Activated CD8-positive, alpha-beta memory T cell treated with anti-CD3 and anti-CD28 coated beads, Interleukin-2, amount 50 U/mL, for 24 hours (primary cell): Measurements from ENCODE around the gene LPIN2.

ENCODE experiments used
- DNase-seq: peaks from one replicate; pipeline ENCODE4 v3.0.0-alpha.2; 2020; ENCODE audit errors: extremely low read depth

Gene LPIN2

GRCh38 chr18:2981212-2981728 lies 31.7 kb downstream of the LPIN2 start:
- no peak for DNase-seq

- DNase-seq: no peak
Observed at GRCh38 chr18:2979871-2980790, 32.8 kb downstream of the LPIN2 start.

- no peak for DNase-seq
Observed at GRCh38 chr18:2979129-2979528, 33.8 kb downstream of the LPIN2 start.

- no peak for DNase-seq
Observed at GRCh38 chr18:2978661-2979106, 34.3 kb downstream of the LPIN2 start.

GRCh38 chr18:2978208-2978607 lies 34.7 kb downstream of the LPIN2 start:
- DNase-seq: no peak

- DNase-seq: no peak
Observed at GRCh38 chr18:2976218-2977132, 36.5 kb downstream of the LPIN2 start.

- DNase-seq: no peak
Observed at GRCh38 chr18:2974731-2975130, 38.2 kb downstream of the LPIN2 start.

- DNase-seq: no peak
Observed at GRCh38 chr18:2971741-2972552, 41.0 kb downstream of the LPIN2 start.

GRCh38 chr18:2970772-2971659 lies 41.9 kb downstream of the LPIN2 start:
- no peak for DNase-seq

- DNase-seq: no peak
Observed at GRCh38 chr18:2970344-2970743, 42.6 kb downstream of the LPIN2 start.

GRCh38 chr18:2969695-2970094 lies 43.2 kb downstream of the LPIN2 start:
- DNase-seq: no peak

- DNase-seq: no peak
Observed at GRCh38 chr18:2968606-2969005, 44.3 kb downstream of the LPIN2 start.

GRCh38 chr18:2967820-2968219 lies 45.1 kb downstream of the LPIN2 start:
- DNase-seq: no peak

GRCh38 chr18:2967357-2967756 lies 45.6 kb downstream of the LPIN2 start:
- DNase-seq: no peak

GRCh38 chr18:2966560-2966959 lies 46.4 kb downstream of the LPIN2 start:
- no peak for DNase-seq

GRCh38 chr18:2965797-2966196 lies 47.1 kb downstream of the LPIN2 start:
- DNase-seq: no peak

- no peak for DNase-seq
Observed at GRCh38 chr18:2964361-2965010, 48.5 kb downstream of the LPIN2 start.
